Activated CD8-positive, alpha-beta memory T cell treated with anti-CD3 and anti-CD28 coated beads, Interleukin-2, amount 10 ng/mL, durations not matched to agents 7 days and 5 days (primary cell): ENCODE measurements around the gene CCZ1B. TPM values are rescaled to one million over a fixed set of nuclear protein-coding genes. Genes with fewer than 3 reads are reported as not detected.
"Not testable (repeated sequence)": the region's sequence is repeated elsewhere in the genome, so short reads cannot be mapped to it uniquely, and the experiment has no call there.

ENCODE experiments used
- ATAC-seq: fragments of 150-1000 bp; cut with Tn5 transposase; one replicate; pipeline ENCODE4 v1.10.0; 2021; ENCODE audit warnings: moderate library complexity
- CTCF ChIA-PET: fragments of 350-600 bp; sonication (Branson Sonifier 250); formaldehyde crosslinking; loops from one replicate; lab custom pipeline; 2021; ENCODE audit warnings: antibody characterized with exemption; lab: Charles Lee
- DNase-seq: peaks from one replicate; pipeline ENCODE4 v3.0.0-alpha.2; 2020
- H3K27ac Mint-ChIP-seq: one replicate; pipeline ENCODE4 v1.8.0; 2021; ENCODE audit warnings: mild to moderate bottlenecking, mixed read lengths
- H3K27me3 Mint-ChIP-seq: one replicate; pipeline ENCODE4 v1.8.0; 2021; ENCODE audit warnings: mixed read lengths
- H3K36me3 Mint-ChIP-seq: one replicate; pipeline ENCODE4 v1.8.0; 2021; ENCODE audit warnings: mild to moderate bottlenecking, mixed read lengths
- H3K4me1 Mint-ChIP-seq: one replicate; pipeline ENCODE4 v1.8.0; 2021; ENCODE audit warnings: mixed read lengths
- H3K4me3 Mint-ChIP-seq: one replicate; pipeline ENCODE4 v1.8.0; 2021; ENCODE audit warnings: mild to moderate bottlenecking, moderate library complexity, mixed read lengths
- H3K9me3 Mint-ChIP-seq: one replicate; pipeline ENCODE4 v1.8.0; 2022; ENCODE audit warnings: low read depth, mixed read lengths
- total RNA-seq, 2 experiments: library from RNA; stranded (reverse); gene quantifications; one replicate each; pipeline ENCODE4 v1.2.3, GENCODE V29; 2021

Gene CCZ1B
- total RNA-seq, 2 experiments from 2014 or later = 61.2 to 67.9 TPM

- peaks cover 22% of the 10 kb centered on the region for H3K36me3 Mint-ChIP-seq
- H3K4me1 Mint-ChIP-seq, CTCF ChIA-PET: not testable (repeated sequence)
Measured at GRCh38 chr7:6815470-6815869, 10.6 kb downstream of the CCZ1B start.

DNA sequence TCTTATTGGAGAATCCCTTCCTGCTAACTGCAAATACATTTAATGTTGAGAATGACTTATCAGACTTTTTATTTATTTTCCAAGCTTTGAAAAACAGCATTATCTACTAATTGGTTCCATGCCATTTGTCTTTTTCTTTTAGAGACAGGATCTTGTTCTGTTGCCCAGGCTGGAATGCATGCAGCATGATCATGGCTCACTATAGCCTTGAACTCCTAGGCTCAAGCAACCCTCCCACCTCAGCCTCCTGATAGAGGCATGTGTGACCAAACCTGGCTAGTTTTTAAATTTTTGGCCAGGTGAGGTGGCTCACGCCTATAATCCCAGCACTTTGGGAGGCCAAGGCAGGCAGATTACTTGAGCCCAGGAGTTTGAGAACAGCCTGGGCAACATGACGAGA lies 13.1 kb downstream of the CCZ1B start:
- CTCF ChIA-PET, H3K9me3 Mint-ChIP-seq, H3K27ac Mint-ChIP-seq, DNase-seq, H3K27me3 Mint-ChIP-seq, H3K4me1 Mint-ChIP-seq, ATAC-seq, H3K4me3 Mint-ChIP-seq: not testable (repeated sequence)
- peaks cover 16% of the 10 kb centered on the region for H3K36me3 Mint-ChIP-seq

More at GRCh38 chr7:6815470-6815869, 10.6 kb downstream of the CCZ1B start:
- not testable (repeated sequence) for H3K4me3 Mint-ChIP-seq, H3K27ac Mint-ChIP-seq, H3K9me3 Mint-ChIP-seq, DNase-seq, ATAC-seq, H3K27me3 Mint-ChIP-seq

DNA sequence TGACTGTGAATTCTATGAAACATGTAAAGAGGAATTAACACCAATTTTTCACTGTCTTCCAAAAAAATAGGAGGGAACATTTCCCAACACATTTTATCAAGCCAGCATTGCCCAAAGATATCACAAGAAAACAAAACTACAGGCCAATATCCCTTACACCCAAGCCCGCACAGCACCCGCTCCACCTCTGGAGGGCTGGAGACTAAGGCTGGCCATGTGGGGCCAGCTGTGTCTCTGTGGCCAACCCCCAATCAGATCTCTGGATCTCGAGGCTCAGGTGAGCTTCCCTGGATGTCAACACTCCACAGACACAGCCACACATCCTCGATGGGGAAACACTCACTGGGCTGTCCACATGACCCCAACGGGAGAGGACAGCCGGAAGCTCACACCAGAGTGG lies 18.1 kb downstream of the CCZ1B start:
- ATAC-seq, H3K9me3 Mint-ChIP-seq, H3K4me1 Mint-ChIP-seq, H3K27ac Mint-ChIP-seq, H3K36me3 Mint-ChIP-seq, H3K27me3 Mint-ChIP-seq, H3K4me3 Mint-ChIP-seq, CTCF ChIA-PET, DNase-seq: not testable (repeated sequence)

GRCh38 chr7:6807393-6807918 lies 18.6 kb downstream of the CCZ1B start:
- CTCF ChIA-PET, H3K4me1 Mint-ChIP-seq, H3K27me3 Mint-ChIP-seq, H3K36me3 Mint-ChIP-seq, ATAC-seq, H3K9me3 Mint-ChIP-seq, H3K4me3 Mint-ChIP-seq, DNase-seq, H3K27ac Mint-ChIP-seq: not testable (repeated sequence)

GRCh38 chr7:6800331-6800730 lies 25.7 kb downstream of the CCZ1B start:
- H3K27me3 Mint-ChIP-seq, H3K4me3 Mint-ChIP-seq, H3K9me3 Mint-ChIP-seq, CTCF ChIA-PET, H3K4me1 Mint-ChIP-seq, H3K27ac Mint-ChIP-seq, DNase-seq, ATAC-seq, H3K36me3 Mint-ChIP-seq: not testable (repeated sequence)

- H3K27me3 Mint-ChIP-seq, H3K36me3 Mint-ChIP-seq, ATAC-seq, H3K9me3 Mint-ChIP-seq, DNase-seq, CTCF ChIA-PET, H3K4me3 Mint-ChIP-seq, H3K27ac Mint-ChIP-seq, H3K4me1 Mint-ChIP-seq: not testable (repeated sequence)
Measured at GRCh38 chr7:6799887-6800286, 26.2 kb downstream of the CCZ1B start.

DNA sequence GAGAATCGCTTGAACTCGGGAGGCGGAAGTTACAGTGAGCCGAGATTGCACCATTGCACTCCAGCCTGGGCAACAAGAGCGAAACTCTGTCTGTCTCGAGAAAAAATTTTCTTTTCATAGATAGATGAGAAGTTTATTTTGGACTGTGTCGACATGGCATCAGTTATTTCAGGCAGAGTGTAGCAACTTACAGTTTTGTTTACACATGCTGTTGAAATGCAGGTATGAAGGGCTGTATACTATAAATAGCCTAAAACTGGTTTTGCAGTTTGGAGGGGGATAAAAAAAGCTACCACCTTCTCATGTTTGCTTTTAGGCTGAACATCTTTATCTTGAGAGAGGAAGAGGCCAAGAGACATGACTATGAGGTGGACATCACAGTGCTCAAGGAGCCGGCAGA lies 28.0 kb downstream of the CCZ1B start:
- H3K4me3 Mint-ChIP-seq, H3K27ac Mint-ChIP-seq, H3K27me3 Mint-ChIP-seq, H3K36me3 Mint-ChIP-seq, CTCF ChIA-PET, DNase-seq, H3K9me3 Mint-ChIP-seq, ATAC-seq, H3K4me1 Mint-ChIP-seq: not testable (repeated sequence)

GRCh38 chr7:6797218-6797617 lies 28.9 kb downstream of the CCZ1B start:
- H3K27ac Mint-ChIP-seq, H3K9me3 Mint-ChIP-seq: not testable (repeated sequence)

DNA sequence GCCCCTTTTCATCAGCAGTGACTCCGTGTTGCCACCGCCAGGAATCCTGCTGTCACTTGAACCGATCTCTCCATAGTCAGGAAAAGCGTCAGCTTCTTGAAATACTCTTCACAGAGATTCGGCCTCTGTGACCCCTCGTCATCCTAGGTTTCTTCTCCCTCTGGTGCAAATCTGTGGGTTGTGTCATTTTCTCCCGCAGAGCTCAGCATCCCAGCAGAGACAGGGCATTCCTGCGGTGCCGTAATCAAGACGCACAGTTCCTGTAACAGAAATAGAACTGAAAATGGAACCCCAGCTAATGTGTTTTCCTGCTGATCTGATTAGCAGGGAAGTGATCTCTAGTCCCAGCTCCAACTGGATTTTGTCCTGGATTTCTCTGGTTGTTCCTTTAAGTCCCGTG lies 31.8 kb downstream of the CCZ1B start:
- CTCF ChIA-PET, H3K4me1 Mint-ChIP-seq: not testable (repeated sequence)

More at GRCh38 chr7:6797218-6797617, 28.9 kb downstream of the CCZ1B start:
- ATAC-seq, H3K4me3 Mint-ChIP-seq, CTCF ChIA-PET, H3K27me3 Mint-ChIP-seq, DNase-seq, H3K36me3 Mint-ChIP-seq, H3K4me1 Mint-ChIP-seq: not testable (repeated sequence)

DNA sequence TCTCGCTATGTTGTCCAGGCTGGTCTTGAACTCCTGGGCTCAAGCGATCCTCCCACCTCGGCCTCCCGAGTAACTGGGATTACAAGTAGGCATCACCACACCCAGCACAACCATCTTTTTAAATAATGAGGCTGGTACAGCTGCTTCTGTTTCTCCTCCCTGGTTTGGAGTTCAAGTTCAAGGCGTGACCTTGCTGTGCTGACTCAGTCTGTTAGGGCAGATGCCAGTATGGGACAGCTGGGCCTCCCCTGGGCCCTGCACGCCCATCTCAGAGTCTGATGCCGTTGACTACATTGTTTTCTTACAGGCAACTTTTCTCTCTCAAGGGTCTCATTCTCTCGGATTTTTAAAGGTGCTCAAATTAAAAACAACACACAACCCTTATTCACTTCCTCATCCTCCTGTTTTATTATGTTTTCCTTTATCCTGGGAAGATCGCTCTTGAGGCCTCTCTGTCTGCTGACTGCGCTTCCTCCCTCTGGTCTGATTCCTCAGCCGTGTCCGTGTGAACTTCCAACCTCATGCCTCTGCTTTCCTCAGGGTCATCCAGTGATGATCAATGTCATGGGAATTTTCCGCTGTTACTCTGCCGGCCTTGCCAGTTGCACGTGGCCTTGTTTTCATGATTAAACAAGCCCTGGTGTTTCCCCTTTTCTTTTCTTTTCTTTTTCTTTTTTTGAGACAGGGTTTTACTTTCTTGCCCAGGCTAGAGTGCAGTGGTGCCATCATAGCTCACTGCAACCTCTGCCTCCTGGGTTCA lies 33.8 kb downstream of the CCZ1B start:
- H3K36me3 Mint-ChIP-seq, CTCF ChIA-PET, H3K27me3 Mint-ChIP-seq, DNase-seq, H3K27ac Mint-ChIP-seq, H3K4me1 Mint-ChIP-seq, ATAC-seq, H3K4me3 Mint-ChIP-seq, H3K9me3 Mint-ChIP-seq: not testable (repeated sequence)

More for the DNA sequence above, 31.8 kb downstream of the CCZ1B start:
- not testable (repeated sequence) for ATAC-seq, DNase-seq, H3K27me3 Mint-ChIP-seq, H3K4me3 Mint-ChIP-seq, H3K36me3 Mint-ChIP-seq, H3K9me3 Mint-ChIP-seq, H3K27ac Mint-ChIP-seq

- ATAC-seq, H3K27ac Mint-ChIP-seq, H3K27me3 Mint-ChIP-seq, H3K4me3 Mint-ChIP-seq, CTCF ChIA-PET, H3K9me3 Mint-ChIP-seq, H3K4me1 Mint-ChIP-seq, H3K36me3 Mint-ChIP-seq, DNase-seq: not testable (repeated sequence)
Measured at GRCh38 chr7:6789353-6789752, 36.7 kb downstream of the CCZ1B start.

DNA sequence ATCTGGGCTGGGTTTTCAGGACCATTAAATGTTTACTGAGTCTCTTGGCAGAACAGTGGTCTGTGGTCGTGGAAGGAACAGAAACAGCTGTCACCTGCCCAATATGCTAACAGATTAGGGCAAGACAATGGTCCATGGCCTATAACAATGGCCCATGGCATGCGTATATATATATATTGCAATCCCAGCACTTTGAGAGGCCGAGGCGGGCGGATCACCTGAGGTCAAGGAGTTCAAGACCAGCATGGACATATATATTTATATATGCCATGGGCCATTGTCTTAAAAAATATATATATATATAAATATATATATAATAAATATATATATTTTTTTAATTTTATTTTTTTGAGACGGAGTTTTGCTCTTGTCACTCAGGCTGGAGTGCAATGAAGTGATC lies 44.5 kb downstream of the CCZ1B start:
- H3K4me1 Mint-ChIP-seq, H3K4me3 Mint-ChIP-seq, H3K27ac Mint-ChIP-seq, ATAC-seq, H3K27me3 Mint-ChIP-seq, H3K9me3 Mint-ChIP-seq, DNase-seq, H3K36me3 Mint-ChIP-seq, CTCF ChIA-PET: not testable (repeated sequence)

DNA sequence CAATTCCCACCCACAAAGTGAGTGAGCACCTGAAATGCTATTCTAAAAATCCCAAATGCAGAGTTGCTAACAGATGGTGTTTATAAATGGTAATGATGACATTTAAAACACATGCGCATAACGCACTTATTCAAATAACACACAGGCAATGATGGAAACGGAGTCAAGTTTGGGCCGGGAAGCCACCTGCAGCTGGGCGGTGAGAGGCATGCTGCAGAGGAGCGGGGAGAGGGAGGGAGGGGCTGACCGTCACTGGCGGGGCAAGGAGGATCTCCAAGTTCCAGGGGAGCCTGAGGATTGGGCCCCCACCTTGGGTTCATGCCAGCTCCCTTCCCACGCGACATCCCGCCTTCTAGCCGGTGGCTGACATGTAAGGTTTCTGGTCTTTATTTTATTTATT lies 64.9 kb downstream of the CCZ1B start:
- CTCF ChIA-PET, H3K9me3 Mint-ChIP-seq, ATAC-seq, H3K27me3 Mint-ChIP-seq, H3K4me3 Mint-ChIP-seq, H3K4me1 Mint-ChIP-seq, H3K27ac Mint-ChIP-seq, H3K36me3 Mint-ChIP-seq, DNase-seq: not testable (repeated sequence)

DNA sequence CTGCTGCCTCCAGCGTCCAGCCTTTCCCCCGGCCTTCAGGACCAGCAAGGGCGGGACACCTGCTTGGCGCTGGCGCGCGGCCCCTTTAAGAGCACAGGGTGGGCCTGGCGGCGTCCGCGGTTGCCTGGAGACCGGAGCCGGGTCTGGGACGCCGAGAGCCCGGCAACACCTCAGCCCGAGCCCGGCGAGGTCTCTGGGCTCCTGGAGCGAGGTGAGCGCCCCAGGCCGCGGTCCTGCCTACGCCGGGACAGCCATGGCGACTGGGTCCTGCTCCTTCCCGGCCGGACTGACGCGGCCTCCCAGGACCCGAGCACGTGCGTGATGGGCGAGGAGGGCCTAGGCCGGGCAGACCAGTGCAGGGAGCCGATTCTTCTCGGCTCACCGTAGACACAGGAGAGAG lies 72.1 kb downstream of the CCZ1B start, which contains the start of gene RSPH10B2:
RSPH10B2 (plus strand) TSS at position 140 of the 400 bp plus-strand sequence. CDS start 3,575 bp downstream, outside the sequence.
- H3K36me3 Mint-ChIP-seq, H3K9me3 Mint-ChIP-seq, DNase-seq, CTCF ChIA-PET, H3K4me3 Mint-ChIP-seq, H3K27me3 Mint-ChIP-seq, H3K27ac Mint-ChIP-seq, H3K4me1 Mint-ChIP-seq, ATAC-seq: not testable (repeated sequence)
